Neural progenitor cell (in vitro differentiated cells): Measurements from ENCODE around the gene PRR16.

Experiments
- CTCF ChIP-seq: fragments of 200-600 bp; sonication (generic); IDR thresholded peaks from 2 replicates; pipeline ENCODE4 v1.5.1; 2017; ENCODE audit warnings: antibody characterized with exemption, mild to moderate bottlenecking
- EZH2 ChIP-seq: fragments of 200-600 bp; sonication (generic); IDR thresholded peaks from 2 replicates; pipeline ENCODE4 v1.6.1; 2017; ENCODE audit warnings: antibody characterized with exemption, mild to moderate bottlenecking, moderate library complexity
- EZH2phosphoT487 ChIP-seq: fragments of 200-600 bp; sonication (generic); IDR thresholded peaks from 2 replicates; pipeline ENCODE4 v1.6.1; 2017; ENCODE audit warnings: antibody characterized with exemption

GRCh38 chr5:120604884-120605283 is 140.8 kb downstream of the PRR16 start:
- TF ChIP-seq CTCF (no peak), EZH2 (no peak), EZH2phosphoT487 (no peak)
